Occipital lobe (tissue), 2 donors: ENCODE data around the gene NLRP13. TPM values are rescaled to one million over a fixed set of nuclear protein-coding genes. Genes with fewer than 3 reads are reported as not detected.
"Not testable (repeated sequence)": the region's sequence is repeated elsewhere in the genome, so short reads cannot be mapped to it uniquely, and the experiment has no call there.

ENCODE experiments used
- DNase-seq: peaks from one replicate; lab custom pipeline; 2025; lab: John Stamatoyannopoulos, UW
- total RNA-seq: library from RNA; depleted of rRNA; stranded (reverse); fragments of >200 nt; gene quantifications from one replicate; pipeline ENCODE4 v1.2.3, GENCODE V29; 2014

Gene NLRP13
- total RNA-seq, result not detected

DNA sequence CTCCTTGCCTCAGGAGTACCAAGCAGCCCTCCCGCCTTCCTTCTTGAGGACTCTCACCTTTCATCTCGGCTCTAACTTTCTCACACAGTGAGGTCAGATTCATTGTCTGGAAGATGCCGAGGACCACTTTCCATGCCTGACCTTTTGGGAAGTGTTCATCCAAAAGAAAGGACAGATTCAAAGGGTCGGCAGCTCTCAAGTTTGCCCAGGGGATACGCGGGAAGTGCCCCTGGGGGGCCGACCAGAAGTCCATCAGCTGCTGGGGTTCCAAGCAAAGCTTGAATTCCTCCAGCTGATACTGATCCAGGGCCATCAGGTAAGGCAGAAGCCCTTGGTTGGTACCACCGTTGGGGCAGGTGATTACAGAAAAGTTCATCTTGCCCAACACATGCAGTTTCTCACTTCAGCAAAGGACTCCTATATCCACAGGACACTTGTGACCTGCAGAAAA lies at the start of gene NLRP13:
Gene NLRP13 (minus strand): TSS at position 401 of the 451 bp plus-strand sequence. CDS start 25 bp downstream, at position 376.
- no peak for DNase-seq

GRCh38 chr19:55980415-55980814 lies 48.3 kb upstream of the NLRP13 start:
- DNase-seq, result no peak

GRCh38 chr19:55973982-55974381 lies 41.8 kb upstream of the NLRP13 start:
- no peak for DNase-seq

DNA sequence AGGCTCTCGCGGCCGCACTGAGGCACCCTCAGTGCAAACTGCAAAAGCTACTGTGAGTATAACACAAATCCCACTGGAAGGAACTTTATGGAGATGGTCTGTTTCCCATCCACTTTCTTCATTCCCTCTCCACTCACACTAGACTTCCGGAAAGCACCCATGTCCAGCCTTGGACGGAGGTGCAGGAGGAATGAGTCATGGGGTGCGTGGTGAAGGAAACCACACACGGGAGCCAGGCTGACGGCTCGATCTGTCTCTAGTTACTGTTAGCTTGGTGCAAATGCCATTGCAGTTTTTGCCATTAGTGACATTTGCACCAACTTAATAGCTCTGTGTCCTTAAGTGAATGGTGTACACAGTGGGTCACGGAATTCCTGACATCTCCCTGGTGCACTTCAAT lies 30.1 kb upstream of the NLRP13 start:
- no peak for DNase-seq

GRCh38 chr19:55959996-55960675 lies 28.0 kb upstream of the NLRP13 start:
- no peak for DNase-seq

- DNase-seq, result no peak
Measured at GRCh38 chr19:55958356-55958755, 26.2 kb upstream of the NLRP13 start.

- DNase-seq, result no peak
Measured at GRCh38 chr19:55956431-55956830, 24.3 kb upstream of the NLRP13 start.

- not testable (repeated sequence) for DNase-seq
Measured at GRCh38 chr19:55950566-55950965, 18.4 kb upstream of the NLRP13 start.

- DNase-seq, result no peak
Measured at GRCh38 chr19:55947532-55947931, 15.4 kb upstream of the NLRP13 start, which contains the start of gene NLRP8. TSS of gene NLRP8 (plus strand) at chr19:55947832.

DNA sequence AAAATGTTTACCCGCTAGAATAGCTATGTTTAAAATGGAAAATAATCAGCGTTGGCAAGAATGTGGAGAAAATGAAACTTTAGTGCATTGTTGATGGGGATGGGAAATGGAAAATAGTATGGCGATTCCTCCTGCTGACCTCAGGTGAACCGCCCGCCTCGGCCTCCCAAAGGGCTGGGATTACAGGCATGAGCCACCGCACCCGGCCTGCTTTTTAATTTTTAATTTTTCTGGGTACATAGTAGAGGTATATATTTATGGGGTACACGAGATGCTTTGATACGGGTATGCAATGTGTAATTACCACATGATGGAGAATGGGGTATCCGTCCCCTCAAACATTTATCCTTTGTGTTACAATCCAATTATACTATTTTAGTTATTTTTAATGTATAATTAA lies 8.2 kb upstream of the NLRP13 start:
- DNase-seq, result no peak

DNA sequence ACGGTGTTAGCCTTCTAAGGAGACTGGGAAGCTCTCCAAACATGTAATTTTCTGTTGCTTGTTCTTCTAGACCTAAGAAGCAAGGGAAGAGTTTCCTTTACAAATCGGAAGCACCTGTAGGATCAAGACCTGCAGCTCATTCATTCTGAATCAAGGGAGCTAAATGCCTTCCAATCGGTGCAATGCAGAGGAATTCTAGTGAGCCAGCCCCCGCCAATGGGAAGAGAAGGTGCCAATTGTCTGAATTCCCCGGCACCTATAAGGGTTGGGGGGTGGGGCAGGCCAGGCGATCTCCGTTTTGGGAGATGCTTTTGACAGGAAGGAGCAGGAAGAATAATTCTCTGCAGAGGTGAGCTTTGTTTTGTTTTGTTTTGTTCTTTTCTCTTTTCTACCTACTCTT lies 7.1 kb upstream of the NLRP13 start:
- no peak for DNase-seq

DNA sequence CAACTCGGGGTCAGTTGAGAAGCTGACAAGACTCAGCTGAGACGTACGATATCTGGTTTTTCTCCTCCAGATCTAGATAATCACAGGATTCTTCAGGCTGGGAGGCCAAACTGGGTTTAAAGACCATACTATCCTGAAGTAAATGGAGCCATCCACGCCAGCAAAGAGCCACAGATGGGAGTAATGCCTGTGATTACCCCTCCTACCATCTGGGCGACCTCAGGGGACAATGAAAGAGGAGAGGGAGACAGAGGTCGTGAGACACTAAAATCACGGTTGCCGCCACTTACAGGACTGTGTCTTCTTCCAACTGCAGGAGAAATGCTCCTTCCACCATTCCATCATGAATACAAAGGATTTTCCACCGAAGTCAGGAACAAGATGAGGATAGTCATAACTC lies 3.1 kb upstream of the NLRP13 start:
- DNase-seq, result no peak

- DNase-seq, result no peak
Measured at GRCh38 chr19:55930996-55931515, 1.1 kb downstream of the NLRP13 start.

GRCh38 chr19:55929258-55929657 lies 2.9 kb downstream of the NLRP13 start:
- DNase-seq, result not testable (repeated sequence)

- DNase-seq, result no peak
Measured at GRCh38 chr19:55927991-55928390, 4.1 kb downstream of the NLRP13 start.

DNA sequence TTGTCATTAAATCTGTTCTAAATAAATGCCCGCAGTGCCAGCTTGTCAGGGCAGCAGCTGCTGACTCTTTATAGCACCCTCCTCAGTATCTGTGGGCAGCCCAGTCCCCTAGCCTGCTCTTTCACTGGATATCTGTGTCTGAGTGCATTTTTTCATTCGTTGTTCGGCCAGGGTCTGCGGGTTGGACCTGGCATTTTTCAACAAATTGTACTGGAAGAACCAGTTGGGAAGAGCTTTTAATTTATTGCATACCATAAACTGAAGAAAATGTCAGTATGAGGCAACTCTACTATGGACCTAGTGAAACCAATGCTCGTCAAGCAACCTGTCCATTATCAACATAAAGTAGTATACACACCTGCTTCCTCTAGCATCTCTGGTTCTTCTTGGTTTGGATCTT lies 8.6 kb downstream of the NLRP13 start:
- no peak for DNase-seq

DNA sequence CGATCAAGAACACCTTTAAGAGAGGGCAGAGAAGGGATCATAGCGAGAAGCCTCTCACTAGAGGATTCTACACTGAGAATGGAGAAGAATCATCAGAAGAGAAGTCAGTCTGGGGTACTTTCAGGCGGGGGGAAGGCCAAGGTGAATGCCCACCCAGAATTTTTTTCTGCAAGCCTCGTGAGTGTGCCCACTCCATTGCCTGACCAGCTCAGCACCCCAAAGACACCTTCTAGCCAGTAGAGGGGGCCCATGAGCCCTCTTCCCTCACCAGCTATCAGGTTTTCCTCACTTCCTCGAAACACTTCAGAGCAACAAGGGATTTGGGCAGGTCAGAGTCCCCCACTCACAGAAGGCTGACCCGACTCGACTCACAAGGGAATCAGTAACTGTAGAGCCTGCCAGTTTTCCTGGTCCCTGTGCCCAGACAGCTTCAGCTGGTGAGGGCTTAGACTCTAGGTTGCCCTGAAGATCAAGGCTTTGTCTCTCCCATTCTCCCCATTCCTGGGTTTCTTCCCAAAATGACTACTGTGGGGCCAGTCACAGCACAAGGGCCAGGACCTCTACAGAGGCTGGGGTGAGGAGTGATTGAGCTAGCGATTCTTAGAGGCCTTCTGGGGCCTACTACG lies 18.4 kb downstream of the NLRP13 start:
- no peak for DNase-seq

DNA sequence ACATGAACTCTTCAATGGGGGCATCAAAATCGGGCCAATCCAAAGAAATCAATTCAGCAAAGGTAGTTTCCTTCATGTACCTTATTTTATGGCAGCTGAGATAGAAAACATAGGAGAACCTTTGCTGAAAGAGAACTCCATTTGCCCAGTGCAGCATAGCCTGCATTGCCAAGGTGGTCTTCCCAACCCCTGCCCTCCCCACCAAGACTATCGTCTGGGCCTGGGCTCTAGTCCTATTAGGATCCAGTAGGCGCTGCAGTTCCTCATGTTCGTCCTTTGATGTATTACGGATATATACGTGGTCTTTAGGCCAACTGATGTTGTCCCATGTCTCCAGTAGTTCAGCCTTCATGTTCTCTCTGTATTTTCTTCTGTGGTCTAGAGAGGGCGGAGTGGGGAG lies 19.2 kb downstream of the NLRP13 start:
- DNase-seq, result no peak

GRCh38 chr19:55909801-55910200 lies 22.3 kb downstream of the NLRP13 start:
- DNase-seq, result no peak

DNA sequence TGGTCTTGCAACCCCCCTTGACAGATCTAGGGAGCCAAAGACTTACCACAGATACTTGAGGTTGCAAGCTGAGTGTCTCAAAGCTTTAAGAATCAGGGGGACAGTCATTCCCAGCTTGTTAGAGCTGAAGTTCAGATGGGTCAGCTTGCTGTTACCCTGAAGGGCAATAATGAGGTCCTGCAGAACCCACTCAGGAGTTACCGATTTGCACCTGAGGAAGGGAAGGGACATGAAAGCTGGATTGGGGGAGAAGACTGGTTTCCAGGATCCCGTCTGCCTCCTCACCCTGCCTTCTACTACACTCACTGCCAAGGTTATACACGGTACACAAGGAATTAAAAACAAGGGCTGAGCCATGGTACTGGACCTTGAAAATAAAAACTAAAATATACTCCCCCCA lies 24.4 kb downstream of the NLRP13 start:
- DNase-seq, result no peak

GRCh38 chr19:55907286-55907685 lies 24.9 kb downstream of the NLRP13 start:
- no peak for DNase-seq

- DNase-seq, result no peak
Measured at GRCh38 chr19:55902080-55902751, 29.9 kb downstream of the NLRP13 start.
